HG03095 (cell line): ENCODE measurements around the gene LYSMD4.
"Not testable (repeated sequence)": the region's sequence is repeated elsewhere in the genome, so short reads cannot be mapped to it uniquely, and the experiment has no call there.

Source experiments
- ATAC-seq: cut with Tn5 transposase; IDR thresholded peaks from one replicate; pipeline ENCODE4 v1.9.1; 2021; ENCODE audit warnings: moderate library complexity; ENCODE audit not compliant: unreplicated experiment

LYSMD4 gene

DNA sequence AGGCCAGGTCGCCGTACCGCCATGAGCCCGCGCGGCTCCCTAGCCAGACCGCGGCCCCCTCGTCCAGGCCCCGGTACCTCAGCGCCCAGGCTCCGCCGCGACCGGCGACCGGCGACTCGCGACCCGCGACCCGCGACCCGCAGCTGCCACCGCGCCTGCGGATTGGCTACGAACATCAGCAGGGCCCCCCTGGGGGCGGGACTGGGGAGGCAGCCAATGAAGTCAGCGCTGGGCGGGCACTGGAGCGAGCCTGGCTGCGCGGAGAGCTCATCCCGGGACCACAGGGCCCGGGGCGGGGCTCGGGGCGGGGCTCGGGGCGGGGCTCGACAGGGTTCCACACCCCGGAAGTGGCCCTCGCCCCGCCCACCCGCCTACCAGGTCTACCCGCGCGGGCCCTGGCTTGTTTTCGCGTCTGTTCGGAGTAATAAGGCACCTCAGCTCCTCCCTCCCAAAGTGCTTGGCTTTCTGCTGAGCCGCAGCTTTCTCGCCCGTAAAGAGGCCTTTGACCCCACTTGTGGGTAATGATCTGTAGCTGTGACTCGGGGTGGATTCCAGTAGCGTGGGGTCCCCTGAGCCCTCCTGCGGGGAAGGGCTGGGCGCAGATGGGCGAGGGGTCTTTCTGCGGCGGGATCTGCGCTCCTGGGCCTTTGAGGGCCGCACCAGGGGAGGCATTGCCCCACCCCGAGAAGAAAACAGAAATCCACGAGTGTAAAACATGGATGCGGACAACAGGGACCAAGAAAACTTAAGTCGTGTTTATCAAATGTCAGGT lies at the start of gene LYSMD4:
Gene LYSMD4 (minus strand): TSS at position 170 of the 772 bp plus-strand sequence. CDS start 1,438 bp downstream, outside the sequence.
- ATAC-seq, result peak; percentile 99

DNA sequence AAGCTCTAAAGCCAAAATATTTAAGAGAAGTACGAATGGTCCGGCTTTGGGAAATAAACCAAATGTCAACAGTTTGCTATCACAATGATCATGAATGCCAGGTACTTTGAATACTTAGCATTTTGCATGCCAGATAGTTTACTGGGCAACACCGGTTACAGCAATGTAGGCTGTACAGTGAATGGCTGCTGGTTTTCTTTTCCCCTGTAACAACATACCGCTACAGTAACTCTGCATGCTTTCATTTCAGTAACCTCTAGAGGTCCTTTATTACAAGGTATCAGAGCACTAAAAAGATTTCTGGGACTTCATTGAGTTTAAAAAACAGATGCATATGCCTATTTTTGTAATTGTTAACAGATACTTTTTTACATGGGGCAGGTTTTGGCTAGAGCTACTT lies 48.8 kb upstream of the LYSMD4 start:
- not testable (repeated sequence) for ATAC-seq

GRCh38 chr15:99777144-99777543 lies 43.9 kb upstream of the LYSMD4 start:
- ATAC-seq, result no peak

DNA sequence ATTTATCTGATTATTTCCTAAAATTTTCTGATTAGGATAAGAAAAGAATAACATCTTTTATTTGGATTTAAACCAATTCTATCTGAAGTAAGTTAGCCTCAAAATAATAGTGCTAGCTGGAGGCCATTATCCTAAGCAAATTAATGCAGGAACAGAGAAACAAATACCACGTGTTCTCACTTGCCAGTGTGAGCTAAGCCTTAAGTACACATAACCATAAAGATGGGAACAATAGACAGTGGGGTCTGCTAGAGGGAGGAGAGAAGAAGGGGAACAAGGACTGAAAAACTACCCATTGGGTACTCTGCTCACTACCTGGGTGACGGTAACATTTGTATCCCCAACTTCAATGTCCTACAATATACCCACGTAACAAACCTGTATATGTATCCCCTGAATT lies 31.3 kb upstream of the LYSMD4 start:
- ATAC-seq, result no peak

DNA sequence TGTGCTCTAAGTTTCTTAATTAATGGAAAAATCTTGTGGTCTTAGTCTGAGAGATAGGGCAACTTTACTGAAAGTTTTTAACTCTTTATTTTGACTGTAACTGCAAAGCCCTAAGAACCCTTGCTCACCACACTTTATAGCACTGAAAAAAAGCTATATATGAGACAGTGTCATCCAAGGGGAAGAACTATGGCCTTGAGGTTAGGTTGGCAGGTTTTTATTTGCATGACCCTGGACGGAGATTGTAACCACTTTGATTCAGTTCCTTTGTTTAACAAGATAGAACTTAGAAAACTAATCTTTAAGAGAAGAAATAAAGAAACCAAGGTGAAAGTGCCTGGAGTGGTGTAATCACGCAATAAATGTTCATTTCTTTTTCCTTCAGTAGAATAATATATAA lies 30.6 kb upstream of the LYSMD4 start:
- no peak for ATAC-seq

- no peak for ATAC-seq
These were observed 29.1 kb upstream of the LYSMD4 start for GRCh38 chr15:99762288-99762687.

GRCh38 chr15:99755692-99756409 lies 22.6 kb upstream of the LYSMD4 start:
- ATAC-seq, result peak; percentile 92

- no peak for ATAC-seq
These were observed 19.8 kb upstream of the LYSMD4 start for GRCh38 chr15:99753066-99753465.

- ATAC-seq, result no peak
These were observed 19.3 kb upstream of the LYSMD4 start for GRCh38 chr15:99752556-99752955.

- ATAC-seq, result not testable (repeated sequence)
These were observed 17.1 kb upstream of the LYSMD4 start for GRCh38 chr15:99750326-99750725.

- no peak for ATAC-seq
These were observed 16.1 kb upstream of the LYSMD4 start for GRCh38 chr15:99749386-99749785.

- ATAC-seq, result no peak
These were observed 12.3 kb upstream of the LYSMD4 start for GRCh38 chr15:99745370-99746086.

- no peak for ATAC-seq
These were observed 10.9 kb upstream of the LYSMD4 start for GRCh38 chr15:99744142-99744541.

DNA sequence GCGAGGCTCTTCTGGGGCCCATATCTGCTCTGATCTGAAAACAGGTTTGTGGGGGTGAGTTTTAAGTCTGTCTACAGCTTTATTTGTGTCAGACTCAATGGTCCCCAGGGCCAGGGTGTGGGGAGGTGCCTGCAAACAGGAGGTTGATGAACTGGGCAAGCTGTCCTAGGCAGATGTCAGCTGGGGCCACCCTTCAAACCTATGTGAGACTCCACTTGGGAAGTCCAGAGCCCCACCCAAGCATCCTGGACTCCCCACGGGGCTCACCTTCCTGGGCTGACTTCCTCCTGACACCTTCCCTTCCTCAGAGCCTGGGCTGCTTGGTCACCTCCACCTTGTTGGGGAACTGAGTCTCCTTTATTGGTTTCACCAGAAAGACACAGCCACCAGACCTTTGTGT lies 8.6 kb upstream of the LYSMD4 start:
- ATAC-seq, result no peak

DNA sequence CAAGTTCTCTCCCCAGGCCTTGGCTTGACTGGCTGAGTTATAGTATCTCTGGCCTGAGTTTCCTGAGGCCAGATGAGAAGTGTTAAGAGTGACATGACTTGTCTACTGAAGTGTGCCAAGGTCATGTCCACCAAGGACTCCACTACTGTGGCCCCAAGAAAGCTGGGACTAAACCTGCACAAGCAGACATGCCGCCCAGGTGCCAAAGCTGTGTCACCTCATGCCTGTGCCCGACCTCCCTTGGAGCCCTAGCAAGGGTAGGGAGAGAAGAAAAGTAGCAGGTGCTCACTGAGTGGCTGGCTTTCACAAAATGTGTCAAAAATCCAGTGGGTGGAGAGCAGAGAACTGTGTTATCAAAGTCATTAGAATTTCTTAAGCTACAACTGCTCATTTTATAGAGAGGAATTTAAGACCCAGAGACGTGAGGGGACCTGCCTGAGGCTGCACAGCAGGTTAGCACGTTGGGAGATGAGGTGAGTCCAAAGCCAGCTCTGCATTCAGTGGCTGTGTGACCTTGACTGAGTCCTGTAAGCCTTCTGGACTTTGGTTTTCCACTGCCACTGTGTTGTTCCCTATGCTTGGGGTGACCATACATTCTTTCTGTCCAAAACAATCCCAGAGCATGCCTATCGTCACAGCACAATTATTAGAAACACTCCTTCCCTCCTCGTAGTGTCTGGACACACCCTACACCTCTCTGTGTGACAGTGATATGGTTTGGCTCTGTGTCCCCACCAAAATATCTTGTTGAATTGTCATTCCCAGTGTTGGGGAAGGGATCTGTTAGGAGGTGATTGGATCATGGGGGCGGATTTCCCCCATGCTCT lies 5.0 kb upstream of the LYSMD4 start:
- ATAC-seq, result no peak

DNA sequence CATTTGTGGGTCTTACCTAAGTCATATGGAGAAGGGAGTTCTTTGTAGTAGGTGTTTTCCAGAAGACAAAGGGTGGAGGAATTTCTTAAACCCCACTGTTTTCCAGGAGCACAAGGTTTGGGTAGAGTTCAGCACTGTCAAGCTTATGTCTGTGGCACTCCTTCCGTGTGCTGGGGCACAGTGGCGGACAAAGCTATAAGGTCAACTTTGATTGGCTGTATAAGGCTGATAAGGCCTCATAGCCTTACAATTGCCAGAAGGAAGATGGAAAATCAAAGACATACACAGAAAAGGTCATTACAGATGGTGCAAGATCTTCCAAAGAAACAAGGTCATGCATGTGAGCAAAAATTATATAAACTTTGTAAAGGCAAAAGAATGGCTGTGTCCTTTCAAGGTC lies 3.5 kb upstream of the LYSMD4 start:
- ATAC-seq, result no peak

GRCh38 chr15:99735868-99736267 lies 2.6 kb upstream of the LYSMD4 start:
- no peak for ATAC-seq

DNA sequence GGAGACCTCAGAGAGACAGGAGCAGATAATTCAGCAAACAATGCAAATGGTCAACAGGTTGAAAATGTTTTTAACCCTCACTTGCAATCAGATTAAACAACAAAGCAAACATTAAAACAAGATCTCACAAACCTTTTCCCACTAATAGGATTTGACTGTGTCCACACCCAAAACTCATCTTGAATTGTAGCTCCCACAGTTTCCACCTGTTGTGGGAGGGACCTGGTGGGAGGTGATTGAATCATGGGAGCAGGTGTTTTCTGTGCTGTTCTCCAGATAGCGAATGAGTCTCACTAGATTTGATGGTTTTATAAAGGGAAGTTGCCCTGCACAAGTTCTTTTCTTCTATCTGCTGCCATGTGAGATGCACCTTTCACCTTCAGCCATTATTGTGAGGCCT lies 1.3 kb upstream of the LYSMD4 start:
- ATAC-seq, result no peak

- not testable (repeated sequence) for ATAC-seq
These were observed 729 bp upstream of the LYSMD4 start for GRCh38 chr15:99734040-99734291.

- ATAC-seq, result peak; percentile 22
These were observed 428 bp downstream of the LYSMD4 start for GRCh38 chr15:99732751-99733267.
